GM12864 (cell line): Measurements from ENCODE around the gene CCDC9B.

Source experiments
- DNase-seq: peaks from one replicate; pipeline ENCODE4 v3.0.0-alpha.2; 2011; ENCODE audit warnings: low read depth
- H3K4me3 ChIP-seq: 2 replicates; pipeline ENCODE4 v1.5.1; 2011; ENCODE audit warnings: mild to moderate bottlenecking, low read depth, low read length, control low read depth
- TF ChIP-seq, protein P1 (sequence below): IDR thresholded peaks from 2 replicates; pipeline ENCODE4 v1.5.1; 2011; ENCODE audit warnings: low read depth, mild to moderate bottlenecking, moderate library complexity, low read length, control low read depth, inconsistent platforms; ENCODE audit errors: missing control alignments

The CCDC9B gene

DNA sequence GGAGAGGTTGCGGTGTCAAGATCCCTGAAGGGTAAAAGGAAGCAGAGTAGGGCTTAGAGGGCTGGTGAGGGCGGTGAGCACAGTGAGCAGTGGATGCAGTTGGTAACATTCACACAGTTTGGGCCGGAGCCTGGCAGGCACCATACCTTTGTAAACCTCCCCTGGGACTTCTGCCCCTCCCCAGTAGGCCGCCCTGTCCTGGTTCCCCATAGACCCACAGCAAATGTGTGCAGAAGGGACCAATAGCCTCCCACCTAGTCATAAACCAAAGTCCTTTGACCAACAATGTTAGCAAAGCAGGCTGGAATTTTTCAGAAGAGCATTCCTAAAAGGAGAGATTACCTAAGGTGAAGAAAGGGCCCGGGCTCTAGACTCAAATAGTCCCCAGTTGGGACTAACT lies 8.4 kb upstream of the CCDC9B start:
- TF ChIP-seq, protein P1, sequence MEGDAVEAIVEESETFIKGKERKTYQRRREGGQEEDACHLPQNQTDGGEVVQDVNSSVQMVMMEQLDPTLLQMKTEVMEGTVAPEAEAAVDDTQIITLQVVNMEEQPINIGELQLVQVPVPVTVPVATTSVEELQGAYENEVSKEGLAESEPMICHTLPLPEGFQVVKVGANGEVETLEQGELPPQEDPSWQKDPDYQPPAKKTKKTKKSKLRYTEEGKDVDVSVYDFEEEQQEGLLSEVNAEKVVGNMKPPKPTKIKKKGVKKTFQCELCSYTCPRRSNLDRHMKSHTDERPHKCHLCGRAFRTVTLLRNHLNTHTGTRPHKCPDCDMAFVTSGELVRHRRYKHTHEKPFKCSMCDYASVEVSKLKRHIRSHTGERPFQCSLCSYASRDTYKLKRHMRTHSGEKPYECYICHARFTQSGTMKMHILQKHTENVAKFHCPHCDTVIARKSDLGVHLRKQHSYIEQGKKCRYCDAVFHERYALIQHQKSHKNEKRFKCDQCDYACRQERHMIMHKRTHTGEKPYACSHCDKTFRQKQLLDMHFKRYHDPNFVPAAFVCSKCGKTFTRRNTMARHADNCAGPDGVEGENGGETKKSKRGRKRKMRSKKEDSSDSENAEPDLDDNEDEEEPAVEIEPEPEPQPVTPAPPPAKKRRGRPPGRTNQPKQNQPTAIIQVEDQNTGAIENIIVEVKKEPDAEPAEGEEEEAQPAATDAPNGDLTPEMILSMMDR, result no peak
- DNase-seq, result no peak
- no peak overlapping the region for H3K4me3 ChIP-seq

DNA sequence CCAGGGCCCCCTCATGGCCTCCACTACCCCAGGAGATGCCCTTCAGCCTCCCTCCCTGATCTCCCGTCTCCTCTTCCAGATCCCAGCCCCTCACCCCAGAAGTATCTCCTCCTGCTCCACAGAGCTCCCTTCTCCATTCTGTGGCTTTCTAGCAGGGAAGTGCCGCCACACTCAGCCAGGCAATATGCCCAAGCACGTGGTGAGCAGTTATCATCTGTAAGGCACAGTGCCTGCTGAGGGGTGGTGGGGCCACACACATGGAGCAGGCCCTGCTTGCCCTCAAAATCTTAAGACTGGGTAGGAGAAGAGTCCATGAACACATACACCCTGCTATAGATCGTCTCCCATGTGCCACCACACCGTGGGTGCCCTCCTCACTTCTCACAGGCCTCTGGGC lies 7.7 kb upstream of the CCDC9B start:
- no peak overlapping the region for H3K4me3 ChIP-seq
- TF ChIP-seq, protein P1, result no peak
- DNase-seq, result no peak

DNA sequence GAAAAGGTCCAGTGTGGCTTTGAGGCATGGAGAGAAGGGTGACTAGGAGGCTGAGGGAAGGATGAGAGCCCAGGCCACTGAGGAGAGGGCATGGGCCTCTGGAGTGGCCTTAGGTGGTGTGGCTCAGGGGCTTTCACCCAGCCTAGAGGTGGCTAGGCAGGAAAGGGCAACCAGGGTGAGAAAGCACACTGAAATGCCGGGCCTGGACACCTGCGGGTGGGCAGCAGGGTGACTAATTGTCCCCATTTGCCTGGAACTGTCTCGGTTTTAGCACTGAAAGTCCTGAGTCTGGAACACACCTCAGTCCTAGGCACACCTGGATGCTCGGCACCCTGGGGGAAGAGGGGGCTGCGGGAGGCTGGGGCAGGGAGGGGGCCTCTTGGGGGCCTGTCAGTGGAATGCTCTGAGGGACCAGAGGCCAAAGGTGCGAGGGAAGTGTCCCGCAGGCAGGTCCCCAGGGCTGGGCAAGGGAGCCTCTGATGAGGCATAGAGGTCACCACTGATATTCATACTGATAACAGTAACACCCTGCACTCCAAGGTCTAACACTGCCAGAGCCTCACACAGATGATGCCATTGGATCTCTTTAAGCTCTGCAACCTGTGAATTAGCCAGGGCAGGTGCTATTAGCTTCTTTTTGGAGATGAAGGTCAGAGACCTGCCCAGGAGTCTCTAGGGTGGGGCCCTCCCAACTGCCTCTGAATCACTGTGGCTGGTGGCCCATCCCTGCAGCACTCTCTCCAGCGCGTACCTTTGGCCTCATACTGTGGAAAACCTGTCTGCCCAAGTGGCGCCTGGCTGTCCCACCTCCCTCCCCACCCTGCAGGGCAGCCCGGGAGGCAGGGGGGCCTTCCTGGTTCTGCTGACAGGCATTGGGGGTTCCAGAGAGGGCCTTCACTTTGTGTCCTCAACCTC lies 7.1 kb upstream of the CCDC9B start:
- no peak for DNase-seq
- TF ChIP-seq, protein P1, result no peak
- H3K4me3 ChIP-seq, result no peak overlapping the region

DNA sequence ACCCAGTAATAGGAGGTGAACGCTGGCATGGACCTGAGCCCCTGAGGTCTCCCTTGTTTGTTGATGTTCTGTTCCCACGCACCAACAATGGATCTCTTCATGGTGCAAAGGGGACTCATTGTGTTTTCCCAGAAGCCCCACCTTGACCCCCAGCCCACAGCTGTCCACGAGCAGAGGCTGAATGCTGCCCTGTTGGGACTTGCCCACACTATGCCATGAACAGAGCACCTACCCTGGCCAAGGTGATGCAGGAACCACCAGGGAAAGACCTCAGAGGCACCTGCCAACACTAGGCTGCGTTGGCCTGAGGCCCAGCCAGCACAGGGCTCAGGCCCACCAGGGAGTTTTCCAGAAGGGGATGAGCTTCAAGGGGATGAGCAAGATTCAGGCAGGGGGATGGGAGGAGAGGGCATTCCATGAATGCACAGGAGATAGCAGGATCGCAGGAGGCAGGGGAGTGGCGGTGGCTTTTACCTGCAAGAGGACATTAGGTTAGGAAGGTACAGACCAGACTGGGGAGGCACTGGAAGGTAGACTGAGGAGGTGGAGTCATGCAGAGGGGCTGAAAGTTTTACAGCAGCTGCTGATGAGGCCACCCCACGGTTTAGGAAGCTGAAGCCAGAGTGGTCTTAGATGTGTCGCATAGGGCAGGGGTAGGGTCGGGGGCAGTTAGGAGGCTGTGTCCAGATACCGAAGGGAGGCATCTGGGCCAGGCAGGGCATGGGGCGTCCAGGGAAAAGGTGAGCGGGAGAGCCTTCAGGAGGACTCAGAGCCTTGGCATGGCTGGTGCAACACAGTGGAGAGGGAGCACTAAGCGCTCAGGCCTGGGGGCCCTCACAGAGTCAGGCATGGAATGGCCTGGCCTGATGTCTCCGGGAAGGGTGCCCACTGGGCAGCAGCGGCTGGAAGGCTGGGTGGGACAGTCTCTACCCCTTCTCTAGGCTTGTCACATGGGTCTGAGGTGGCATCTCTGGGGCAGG lies 6.1 kb upstream of the CCDC9B start:
- DNase-seq, result no peak
- TF ChIP-seq, protein P1, result no peak
- H3K4me3 ChIP-seq, result no peak overlapping the region

DNA sequence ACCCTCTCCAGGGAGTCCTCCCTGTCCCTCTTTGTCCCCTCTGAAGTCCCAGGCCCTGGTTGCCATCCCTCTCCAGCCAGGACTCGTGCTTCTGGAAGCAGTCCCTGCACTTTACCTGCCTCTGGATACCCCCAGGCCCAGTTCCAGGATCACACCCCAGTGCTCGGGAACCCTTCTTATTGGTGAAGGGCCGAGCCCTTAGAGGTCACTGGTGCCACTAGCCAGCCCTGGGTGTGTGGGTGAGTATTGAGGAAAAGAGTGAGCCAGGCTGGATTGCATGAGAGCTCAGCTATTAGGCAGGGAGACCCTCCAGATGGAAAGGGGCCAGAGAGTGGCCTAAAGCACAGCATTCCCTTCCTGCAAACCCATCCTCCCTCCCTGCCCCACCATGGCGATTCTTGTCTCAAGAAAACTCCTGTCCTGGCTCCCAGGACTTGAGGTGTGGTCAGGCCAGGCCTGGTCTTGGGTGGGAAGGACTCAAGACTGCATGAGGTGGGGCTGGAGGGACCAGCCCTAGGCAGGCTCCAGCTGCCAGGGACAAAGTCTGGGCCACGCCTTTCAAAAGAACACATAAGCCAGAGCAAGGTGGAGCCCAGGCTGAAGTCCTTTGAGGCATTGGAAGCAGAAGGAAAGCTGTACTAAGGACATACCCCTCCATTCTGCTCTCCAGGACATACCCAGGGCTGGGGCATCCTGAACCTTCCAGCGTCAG lies 5.3 kb upstream of the CCDC9B start:
- H3K4me3 ChIP-seq, result no peak overlapping the region
- TF ChIP-seq, protein P1, result no peak
- DNase-seq, result no peak

DNA sequence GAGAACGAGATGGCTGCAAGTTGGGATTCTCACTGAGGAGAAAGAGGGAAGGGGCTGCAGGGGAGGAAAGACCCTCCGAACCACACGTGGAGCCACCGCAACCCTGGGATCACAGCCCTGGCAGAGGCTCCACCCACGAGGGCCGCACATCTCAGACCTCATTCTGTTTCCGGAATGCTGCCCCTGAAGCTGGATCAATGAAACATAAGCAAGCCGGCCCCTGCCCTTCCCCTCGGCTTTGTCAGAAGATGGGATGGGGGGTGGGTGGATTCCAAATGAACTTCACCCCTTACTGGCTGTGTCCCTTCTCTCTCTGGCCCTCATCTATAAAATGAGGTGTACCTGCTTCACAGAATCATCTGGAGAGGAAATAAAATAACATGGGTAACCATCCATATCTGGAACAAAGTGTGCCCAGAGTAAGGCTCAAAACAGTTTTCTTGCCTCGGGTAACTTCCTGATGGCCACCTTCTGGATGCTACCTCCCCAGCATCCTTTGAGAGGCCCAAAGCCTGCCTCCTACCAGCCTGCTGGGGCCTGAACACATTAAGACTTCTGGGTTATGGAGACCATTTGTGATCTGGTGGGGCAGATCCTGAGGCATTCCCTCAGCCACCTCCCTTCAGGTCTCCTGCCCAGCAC lies 4.6 kb upstream of the CCDC9B start:
- TF ChIP-seq, protein P1, result no peak
- no peak for DNase-seq
- no peak overlapping the region for H3K4me3 ChIP-seq
